K562 (cell line): ENCODE data around the gene CNDP1. TPM values are rescaled to one million over a fixed set of nuclear protein-coding genes. Genes with fewer than 3 reads are reported as not detected.

ENCODE experiments used
- ATAC-seq: fragments of 200-7000 bp; cut with Tn5 transposase; 3 replicates; pipeline ENCODE4 v1.9.1; 2020; ENCODE audit warnings: moderate library complexity
- BruUV-seq: library from RNA; stranded (reverse); fragments of 400-500 nt; replicated peaks from 2 replicates; lab custom pipeline; 2021; lab: Mats Ljungman, UMichigan
- CTCF ChIA-PET: fragments of 300-600 bp; formaldehyde crosslinking; extraction: SDS; loops from one replicate; lab custom pipeline; 2021; ENCODE audit warnings: low intra/inter-chr PET ratio; lab: Yijun Ruan, JAX
- POLR2A ChIA-PET: fragments of 300-600, 350-650 bp; sonication (Branson Sonifier 250); formaldehyde crosslinking; extraction: SDS; loops from one replicate; lab custom pipeline; 2021; ENCODE audit warnings: antibody characterized with exemption, inconsistent platforms; lab: Yijun Ruan, JAX
- DNase-seq, 4 experiments: peaks; one replicate each; pipeline versions ENCODE4 v3.0.0 to v3.0.0-alpha.2; 2011 to 2018; ENCODE audit warnings: low spot score in 3 of 4, mixed read lengths in 3 of 4; ENCODE audit errors: extremely low read depth in 1 of 4
- FAIRE-seq: peaks from 2 replicates; lab custom pipeline; 2011; peaks lifted over from hg19 to GRCh38; lab: Jason Lieb, UNC
- H2AFZ ChIP-seq: 2 replicates; pipeline ENCODE4 v1.6.0; 2011; ENCODE audit warnings: low read depth, low read length, control low read depth, inconsistent platforms
- H3K27ac ChIP-seq: fragments of 200-600 bp; 3 replicates; pipeline ENCODE4 v1.8.0; 2011; ENCODE audit warnings: low read depth, mild to moderate bottlenecking, control low read depth, inconsistent platforms, low read length, moderate library complexity, mixed read lengths; ENCODE audit errors: extremely low read depth
- H3K27me3 ChIP-seq, 2 experiments: fragments of 300-600 bp in 1 of 2; 2 replicates in 1 of 2; 3 replicates in 1 of 2; pipeline versions ENCODE4 v1.6.0 to v1.8.0; 2011; ENCODE audit warnings: inconsistent platforms in 2 of 2, low read length in 2 of 2, mild to moderate bottlenecking in 1 of 2, mixed read lengths in 1 of 2, moderate library complexity in 1 of 2; ENCODE audit not compliant: control insufficient read depth in 2 of 2, insufficient read depth in 2 of 2
- H3K36me3 ChIP-seq: fragments of 300-600 bp; 3 replicates; pipeline ENCODE4 v1.8.0; 2011; ENCODE audit warnings: mild to moderate bottlenecking, low read length, inconsistent platforms; ENCODE audit not compliant: control insufficient read depth, insufficient read depth
- H3K4me1 ChIP-seq, 2 experiments: fragments of 200-600 bp in 1 of 2; replicated peaks in 1 of 2; 2 replicates in 1 of 2; 3 replicates in 1 of 2; pipeline versions ENCODE4 v1.5.1 to v1.8.0; 2011; ENCODE audit warnings: inconsistent platforms in 2 of 2, low read length in 2 of 2, mild to moderate bottlenecking in 1 of 2, mixed read lengths in 1 of 2, moderate library complexity in 1 of 2; ENCODE audit not compliant: control insufficient read depth in 2 of 2, insufficient read depth in 2 of 2
- H3K4me2 ChIP-seq: 2 replicates; pipeline ENCODE4 v1.6.1; 2011; ENCODE audit warnings: low read length, control low read depth, inconsistent platforms, mixed read lengths; ENCODE audit not compliant: insufficient read depth
- H3K4me3 ChIP-seq: fragments of 200-600 bp; sonication (generic), shearing (Covaris generic); 2 replicates; pipeline ENCODE4 v1.5.1; 2016; ENCODE audit warnings: control low read depth, inconsistent platforms
- H3K79me2 ChIP-seq: fragments of 200-600 bp; 3 replicates; pipeline ENCODE4 v1.8.0; 2011; ENCODE audit warnings: low read length, inconsistent platforms; ENCODE audit not compliant: control insufficient read depth, insufficient read depth
- H3K9ac ChIP-seq, 2 experiments: 2 replicates each; pipeline versions ENCODE4 v1.6.0 to v1.6.1; 2011; ENCODE audit warnings: low read depth in 2 of 2, low read length in 2 of 2, control low read depth in 1 of 2, inconsistent platforms in 1 of 2, mild to moderate bottlenecking in 1 of 2, mixed read lengths in 1 of 2; ENCODE audit not compliant: insufficient read depth in 1 of 2
- H3K9me1 ChIP-seq: one replicate; pipeline ENCODE4 v1.6.0; 2011; ENCODE audit warnings: inconsistent platforms, mild to moderate bottlenecking, low read length, moderate library complexity; ENCODE audit not compliant: control insufficient read depth, insufficient read depth
- H3K9me3 ChIP-seq: replicated peaks from 2 replicates; pipeline ENCODE4 v1.5.1; 2011; ENCODE audit warnings: low read depth, low read length, inconsistent platforms; ENCODE audit not compliant: control insufficient read depth, insufficient read depth
- H4K20me1 ChIP-seq: replicated peaks from 2 replicates; pipeline ENCODE4 v1.6.1; 2011; ENCODE audit warnings: low read length, inconsistent platforms, mixed read lengths; ENCODE audit not compliant: control insufficient read depth, insufficient read depth
- AFF1 ChIP-seq, 2 experiments: fragments of 450-650 bp; IDR thresholded peaks; 2 replicates each; pipeline ENCODE4 v1.6.1; 2018; ENCODE audit warnings: mild to moderate bottlenecking in 2 of 2, low read depth in 1 of 2; ENCODE audit not compliant: partially characterized antibody in 2 of 2
- BRCA1 ChIP-seq, 2 experiments: fragments of 450-650 bp in 1 of 2; sonication (generic) in 1 of 2; formaldehyde crosslinking in 1 of 2; IDR thresholded peaks; 2 replicates each; pipeline versions ENCODE4 v1.5.0 to v1.6.1; 2017 to 2020; ENCODE audit warnings: mild to moderate bottlenecking in 1 of 2, missing genetic modification reagents in 1 of 2
- CHD4 ChIP-seq: fragments of 200-600 bp; sonication (generic); IDR thresholded peaks from 3 replicates; pipeline ENCODE4 v1.6.1; 2012; ENCODE audit warnings: low read depth, mild to moderate bottlenecking, mixed read lengths, low read length, inconsistent platforms; ENCODE audit not compliant: insufficient read depth, insufficient replicate concordance, poor library complexity, severe bottlenecking
- CUX1 ChIP-seq: fragments of 200-800 bp; sonication (Bioruptor generic); IDR thresholded peaks from 2 replicates; pipeline ENCODE4 v1.6.1; 2016; ENCODE audit warnings: missing genetic modification characterization, missing compliant biosample characterization
- ETS2 ChIP-seq: IDR thresholded peaks from 2 replicates; pipeline ENCODE4 v1.6.1; 2016; ENCODE audit warnings: borderline replicate concordance, missing genetic modification characterization, mild to moderate bottlenecking, moderate library complexity, missing compliant biosample characterization; ENCODE audit not compliant: poor library complexity, severe bottlenecking
- GTF2F1 ChIP-seq: IDR thresholded peaks from 2 replicates; pipeline ENCODE4 v1.6.1; 2011; ENCODE audit warnings: low read depth, low read length, improper control_type of control experiment
- NFIX ChIP-seq: fragments of 250-450 bp; sonication (Bioruptor Pico); IDR thresholded peaks from 2 replicates; pipeline ENCODE4 v1.4.0; 2020; ENCODE audit warnings: low read depth, mild to moderate bottlenecking, moderate library complexity
- PHF21A ChIP-seq: fragments of 450-650 bp; IDR thresholded peaks from 2 replicates; pipeline ENCODE4 v1.6.1; 2017; ENCODE audit warnings: low read depth, borderline replicate concordance
- SMARCA5 ChIP-seq: fragments of 450-650 bp; IDR thresholded peaks from 2 replicates; pipeline ENCODE4 v1.6.1; 2016
- SOX6 ChIP-seq: fragments of 450-650 bp; IDR thresholded peaks from 2 replicates; pipeline ENCODE4 v1.6.1; 2014; ENCODE audit warnings: mild to moderate bottlenecking
- TBP ChIP-seq: optimal IDR thresholded peaks from 2 replicates; pipeline ENCODE3; 2011; ENCODE audit warnings: low read depth, low read length, improper control_type of control experiment
- TEAD2 ChIP-seq: fragments of 450-650 bp; IDR thresholded peaks from 2 replicates; pipeline ENCODE4 v1.6.1; 2016; ENCODE audit warnings: missing genetic modification characterization, control low read depth, missing compliant biosample characterization
- XRCC3 ChIP-seq: fragments of 450-650 bp; IDR thresholded peaks from 2 replicates; pipeline ENCODE4 v1.6.1; 2017; ENCODE audit warnings: mild to moderate bottlenecking, moderate library complexity
- WGBS: fragments of 100-300 bp; shearing (Covaris generic); methylation state at CpG from one replicate; pipeline ENCODE4 v1.1.6; 2016; ENCODE audit warnings: low coverage, mixed read lengths; ENCODE audit not compliant: insufficient coverage; ENCODE audit errors: missing lambda C conversion rate; 5-methylcytosine and 5-hydroxymethylcytosine counted together
- in situ Hi-C: fragments of 300-500 bp; cut with MboI; formaldehyde crosslinking; loops from 4 replicates; pipeline ENCODE4 v1.15.0; 2018; ENCODE audit warnings: inconsistent platforms, mixed read lengths
- intact Hi-C: fragments of 100-400 bp; cut with micrococcal nuclease; formaldehyde crosslinking; loops from 2 replicates; pipeline ENCODE4 v1.14.2; 2022
- polyA plus RNA-seq, 8 experiments: library from polyadenylated mRNA; depleted of rRNA in 4 of 8; stranded (reverse) in 5 of 8; unstranded in 3 of 8; fragments of >200 nt; fragmentation: Nextera tagmentation in 2 of 8; fragmentation: Illumina TruSeq in 1 of 8; extraction: Ambion mirVana in 2 of 8; extraction: Trizol in 1 of 8; gene quantifications; 2 replicates each; pipeline versions ENCODE4 v1.2.1 to v1.2.3, GENCODE V29; 2011 to 2014; ENCODE audit warnings: inconsistent platforms in 1 of 8, missing spikeins in 1 of 8
- total RNA-seq, 7 experiments: library from RNA; depleted of rRNA in 6 of 7; stranded (reverse); fragments of >200 nt in 6 of 7; fragmentation: Illumina TruSeq in 2 of 7; extraction: Trizol in 2 of 7; gene quantifications; 2 replicates each; pipeline versions ENCODE4 v1.2.1 to v1.2.3, GENCODE V29; 2011 to 2021; ENCODE audit warnings: low replicate concordance in 1 of 7

The CNDP1 gene
- total and polyA plus RNA-seq, 9 of the 15 experiments (the other 6 are each of a cell fraction or from before 2014, with no cell fraction given) = not detected

GRCh38 chr18:74589021-74589420 is 54.7 kb downstream of the CNDP1 start (continued):
- TF ChIP-seq NFIX (CRISPR knock-in tag) (no peak), CHD4 (no peak), SOX6 (no peak), CUX1 (CRISPR knock-in tag) (no peak), XRCC3 (no peak)
- TF ChIP-seq, all 486 proteins: peak for 0

GRCh38 chr18:74589811-74590210 is 55.5 kb downstream of the CNDP1 start:
- FAIRE-seq = no peak
- no peak for DNase-seq
- Histone ChIP-seq H3K27me3 (peaks cover 0 to 8% of the 10 kb centered on the region in 2 experiments; a peak in 4 of 5 replicates), H3K27ac (no peak overlapping the region), H2AFZ (no peak overlapping the region), H3K4me1 (no peaks in the 10 kb centered on the region), H3K79me2 (no peaks in the 10 kb centered on the region), H3K4me3 (no peak overlapping the region), H4K20me1 (no peaks in the 10 kb centered on the region), H3K36me3 (no peaks in the 10 kb centered on the region), H3K9me1 (no peaks in the 10 kb centered on the region), H3K9me3 (no peaks in the 10 kb centered on the region), H3K9ac (no peak overlapping the region), H3K4me2 (no peak overlapping the region)
- in situ Hi-C loops (no loop called here), intact Hi-C loops (no loop called here)
- ChIA-PET POLR2A (no interaction called here), CTCF (no interaction called here)
- no TSS peak for BruUV-seq
- no peak for ATAC-seq
- WGBS = 0% methylated on average over 3 of the region's 3 CpGs
- no peak for TF ChIP-seq TEAD2 (tag)
- no peak for TF ChIP-seq GTF2F1
- no peak for TF ChIP-seq BRCA1 (IDR thresholded peaks at IDR 0.05)
- TF ChIP-seq BRCA1 (CRISPR knock-in tag; IDR thresholded peaks at IDR 0.05) = no peak
- TF ChIP-seq ETS2 (tag) = no peak
- no peak for TF ChIP-seq SMARCA5
- TF ChIP-seq AFF1 (IDR thresholded peaks at IDR 0.05; ENCODE audit: low read depth in 1 of 2, partially characterized antibody in 2 of 2) = no peak
- TF ChIP-seq PHF21A = no peak
- no peak for TF ChIP-seq TBP
